Upper lobe of left lung (tissue), 4 donors: ENCODE data around the gene AP3D1.

Experiments used
- EP300 ChIP-seq, 4 donors: sonication (generic); formaldehyde crosslinking; IDR thresholded peaks; one replicate each; pipeline ENCODE4 v1.5.1; 2017; ENCODE audit warnings: antibody characterized with exemption in 4 of 4, control low read depth in 2 of 4
- POLR2A ChIP-seq, 4 donors: fragments of 450-650 bp; IDR thresholded peaks; one replicate each; pipeline ENCODE4 v1.5.1; 2016 to 2017; ENCODE audit warnings: antibody characterized with exemption in 4 of 4, mild to moderate bottlenecking in 2 of 4
- POLR2AphosphoS5 ChIP-seq, 2 donors: sonication (generic); formaldehyde crosslinking; IDR thresholded peaks; one replicate each; pipeline ENCODE4 v1.5.1; 2017; ENCODE audit warnings: antibody characterized with exemption in 2 of 2
- TF ChIP-seq, protein P1 (sequence below), 6 experiments: fragments of 450-650 bp in 4 of 6; fragments of 200-600 bp in 2 of 6; sonication (generic) in 2 of 6; IDR thresholded peaks; one replicate each; pipeline ENCODE4 v1.5.1; 2016 to 2019; ENCODE audit warnings: antibody characterized with exemption in 6 of 6

DNA sequence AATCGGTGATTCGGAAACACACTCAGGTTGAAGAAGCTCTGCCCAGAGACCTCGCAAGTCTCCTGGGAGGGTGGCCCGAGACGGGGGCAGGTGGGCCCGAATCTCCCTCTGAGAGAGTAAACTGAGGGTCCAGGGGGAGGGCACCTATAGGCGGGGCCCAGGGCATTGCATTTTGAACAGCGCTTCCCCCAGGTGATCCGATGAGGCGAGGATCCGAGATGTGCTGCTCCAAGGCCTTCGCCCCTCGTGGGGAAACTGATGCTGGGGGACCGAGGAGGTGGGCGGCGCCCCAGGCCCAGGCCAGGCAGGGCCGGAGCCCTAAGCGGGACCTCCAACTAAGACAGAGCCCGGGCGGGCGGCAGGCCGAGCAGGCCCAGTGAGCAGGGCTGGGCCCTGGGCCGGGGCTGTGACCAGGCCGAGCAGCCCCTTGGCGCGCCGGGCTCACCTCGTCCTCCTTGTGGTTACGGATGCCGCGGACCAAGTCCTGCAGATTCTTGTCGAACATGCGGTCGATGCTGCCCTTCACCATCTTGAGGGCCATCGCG lies 500 bp downstream of the AP3D1 start:
- TF ChIP-seq, protein P1, sequence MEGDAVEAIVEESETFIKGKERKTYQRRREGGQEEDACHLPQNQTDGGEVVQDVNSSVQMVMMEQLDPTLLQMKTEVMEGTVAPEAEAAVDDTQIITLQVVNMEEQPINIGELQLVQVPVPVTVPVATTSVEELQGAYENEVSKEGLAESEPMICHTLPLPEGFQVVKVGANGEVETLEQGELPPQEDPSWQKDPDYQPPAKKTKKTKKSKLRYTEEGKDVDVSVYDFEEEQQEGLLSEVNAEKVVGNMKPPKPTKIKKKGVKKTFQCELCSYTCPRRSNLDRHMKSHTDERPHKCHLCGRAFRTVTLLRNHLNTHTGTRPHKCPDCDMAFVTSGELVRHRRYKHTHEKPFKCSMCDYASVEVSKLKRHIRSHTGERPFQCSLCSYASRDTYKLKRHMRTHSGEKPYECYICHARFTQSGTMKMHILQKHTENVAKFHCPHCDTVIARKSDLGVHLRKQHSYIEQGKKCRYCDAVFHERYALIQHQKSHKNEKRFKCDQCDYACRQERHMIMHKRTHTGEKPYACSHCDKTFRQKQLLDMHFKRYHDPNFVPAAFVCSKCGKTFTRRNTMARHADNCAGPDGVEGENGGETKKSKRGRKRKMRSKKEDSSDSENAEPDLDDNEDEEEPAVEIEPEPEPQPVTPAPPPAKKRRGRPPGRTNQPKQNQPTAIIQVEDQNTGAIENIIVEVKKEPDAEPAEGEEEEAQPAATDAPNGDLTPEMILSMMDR (IDR thresholded peaks at IDR 0.05): no peak
- TF ChIP-seq EP300 (IDR thresholded peaks at IDR 0.05): no peak
- peak in 1 of 4 donors; percentile 27 for TF ChIP-seq POLR2A (IDR thresholded peaks at IDR 0.05)
- no peak for TF ChIP-seq POLR2AphosphoS5 (IDR thresholded peaks at IDR 0.05)
